HepG2 (cell line): Measurements from ENCODE around the gene NOTCH3. TPM values are rescaled to one million over a fixed set of nuclear protein-coding genes. Genes with fewer than 3 reads are reported as not detected.

Experiments used
- ARNT2 ChIP-seq: sonication (generic); formaldehyde crosslinking; IDR thresholded peaks from 2 replicates; pipeline ENCODE4 v1.8.0; 2022; ENCODE audit warnings: mild to moderate bottlenecking, low read depth, missing genetic modification reagents, moderate library complexity
- BRCA1 ChIP-seq: sonication (generic); formaldehyde crosslinking; IDR thresholded peaks from 2 replicates; pipeline ENCODE4 v1.4.0; 2020; ENCODE audit warnings: missing genetic modification reagents
- CBX2 ChIP-seq, 2 experiments: fragments of 200-600 bp in 1 of 2; sonication (generic); formaldehyde crosslinking in 1 of 2; IDR thresholded peaks; 2 replicates each; pipeline versions ENCODE4 v1.7.0 to v1.8.1; 2018 to 2022; ENCODE audit warnings: low read depth in 2 of 2, low read length in 1 of 2, mild to moderate bottlenecking in 1 of 2, missing genetic modification reagents in 1 of 2
- CREBL2 ChIP-seq: sonication (generic); formaldehyde crosslinking; IDR thresholded peaks from 2 replicates; pipeline ENCODE4 v1.8.1; 2023; ENCODE audit warnings: missing genetic modification reagents, mild to moderate bottlenecking, borderline replicate concordance
- IRF1 ChIP-seq: sonication (generic); formaldehyde crosslinking; IDR thresholded peaks from 2 replicates; pipeline ENCODE4 v1.4.0; 2020; ENCODE audit warnings: low read depth, mild to moderate bottlenecking, missing genetic modification reagents
- IRF9 ChIP-seq: sonication (generic); formaldehyde crosslinking; IDR thresholded peaks from 2 replicates; pipeline ENCODE4 v1.8.0; 2022; ENCODE audit warnings: missing genetic modification reagents, mild to moderate bottlenecking, borderline replicate concordance
- PRDM15 ChIP-seq: sonication (generic); formaldehyde crosslinking; IDR thresholded peaks from 2 replicates; pipeline ENCODE4 v1.4.0; 2020; ENCODE audit warnings: missing genetic modification reagents
- RAD51 ChIP-seq: fragments of 450-650 bp; IDR thresholded peaks from 2 replicates; pipeline ENCODE4 v1.6.1; 2016; ENCODE audit warnings: borderline replicate concordance
- SAP130 ChIP-seq: IDR thresholded peaks from 2 replicates; pipeline ENCODE4 v1.6.1; 2016; ENCODE audit warnings: low read depth
- SNAI1 ChIP-seq: sonication (generic); formaldehyde crosslinking; IDR thresholded peaks from 2 replicates; pipeline ENCODE4 v1.5.0; 2020; ENCODE audit warnings: mild to moderate bottlenecking, missing genetic modification reagents, borderline replicate concordance
- SP1 ChIP-seq, 2 experiments: fragments of 450-650 bp in 1 of 2; sonication (generic) in 1 of 2; formaldehyde crosslinking in 1 of 2; IDR thresholded peaks; 2 replicates each; pipeline versions ENCODE4 v1.4.0 to v1.6.1; 2016 to 2020; ENCODE audit warnings: missing genetic modification reagents in 1 of 2
- SP140L ChIP-seq: sonication (generic); formaldehyde crosslinking; IDR thresholded peaks from 2 replicates; pipeline ENCODE4 v1.4.0; 2020; ENCODE audit warnings: missing genetic modification reagents, borderline replicate concordance
- SSRP1 ChIP-seq: IDR thresholded peaks from 2 replicates; pipeline ENCODE4 v1.6.1; 2016; ENCODE audit warnings: control low read depth
- XBP1 ChIP-seq: sonication (generic); formaldehyde crosslinking; IDR thresholded peaks from 2 replicates; pipeline ENCODE4 v1.5.0; 2020; ENCODE audit warnings: missing genetic modification reagents
- ZBTB7B ChIP-seq: sonication (generic); formaldehyde crosslinking; IDR thresholded peaks from 2 replicates; pipeline ENCODE4 v1.4.0; 2020; ENCODE audit warnings: missing genetic modification reagents
- ZNF280B ChIP-seq: sonication (generic); formaldehyde crosslinking; IDR thresholded peaks from 2 replicates; pipeline ENCODE4 v1.5.0; 2020; ENCODE audit warnings: missing genetic modification reagents, mild to moderate bottlenecking, borderline replicate concordance
- ZNF674 ChIP-seq: sonication (generic); formaldehyde crosslinking; IDR thresholded peaks from 2 replicates; pipeline ENCODE4 v1.5.0; 2020; ENCODE audit warnings: low read depth, mild to moderate bottlenecking, missing genetic modification reagents
- ZNF850 ChIP-seq: sonication (generic); formaldehyde crosslinking; conservative IDR thresholded peaks from 2 replicates; pipeline ENCODE4 v1.9.0; 2021; ENCODE audit warnings: mild to moderate bottlenecking, missing genetic modification reagents
- ZSCAN20 ChIP-seq: sonication (generic); formaldehyde crosslinking; IDR thresholded peaks from 2 replicates; pipeline ENCODE4 v1.4.0; 2020; ENCODE audit warnings: missing genetic modification reagents, mild to moderate bottlenecking, borderline replicate concordance
- polyA plus RNA-seq, 8 experiments: library from polyadenylated mRNA; depleted of rRNA in 3 of 8; stranded (reverse) in 7 of 8; unstranded in 1 of 8; fragments of >200 nt; fragmentation: Illumina TruSeq in 4 of 8; extraction: Trizol in 4 of 8; gene quantifications; 2 replicates each; pipeline versions ENCODE4 v1.2.1 to v1.2.3, GENCODE V29; 2011 to 2016; ENCODE audit warnings: low read depth in 4 of 8, missing spikeins in 1 of 8, mixed read lengths in 1 of 8; ENCODE audit not compliant: insufficient read depth in 1 of 8
- total RNA-seq, 5 experiments: library from RNA; depleted of rRNA; stranded (reverse); fragments of >200 nt; fragmentation: Illumina TruSeq; extraction: Trizol; gene quantifications; 2 replicates each; pipeline ENCODE4 v1.2.3, GENCODE V29; 2016; ENCODE audit warnings: low read depth in 1 of 5
- TF ChIP-seq, protein P1 (sequence below): IDR thresholded peaks from 2 replicates; pipeline ENCODE4 v1.6.1; 2016

Gene NOTCH3
- total and polyA plus RNA-seq, 2 of the 13 experiments (the other 11 are each of a cell fraction or from before 2014, with no cell fraction given): 0.09 to 0.28 TPM

DNA sequence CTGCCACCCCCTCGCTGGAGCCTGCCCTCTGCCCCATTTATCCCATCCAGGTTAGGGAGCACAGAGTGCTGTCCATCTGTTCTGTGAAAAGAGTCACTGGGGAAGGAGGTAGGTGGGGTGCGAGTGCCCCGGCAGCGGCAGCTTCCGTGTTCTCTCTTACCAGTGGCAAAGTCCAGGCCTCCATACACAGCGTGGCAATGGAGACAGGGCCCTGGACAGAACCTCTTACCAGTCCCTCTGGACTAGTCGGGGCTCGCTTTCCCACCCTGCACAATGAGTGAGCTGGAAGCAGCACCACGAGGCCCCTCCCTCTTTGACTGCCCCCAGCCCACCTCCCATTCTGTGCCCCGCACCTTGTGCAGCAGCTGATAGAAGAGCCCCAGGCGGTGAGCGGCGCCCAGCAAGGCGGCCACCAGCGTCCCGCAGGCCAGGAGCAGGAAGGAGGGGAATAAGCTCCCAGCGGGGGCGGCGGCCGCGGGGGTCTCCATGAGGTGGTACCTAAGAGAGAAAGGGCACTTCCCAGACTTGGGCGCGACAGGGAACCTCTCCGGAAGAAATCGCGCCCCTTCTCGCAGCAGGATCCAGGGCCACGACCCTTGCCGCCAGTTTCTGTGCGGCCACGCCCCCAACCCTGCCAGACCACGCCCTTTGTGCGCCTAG lies 76.1 kb downstream of the NOTCH3 start (continued):
- TF ChIP-seq IRF9: no peak
- TF ChIP-seq SAP130 (CRISPR knock-in tag): no peak
- TF ChIP-seq SP140L (CRISPR knock-in tag): no peak
- no peak for TF ChIP-seq ZSCAN20 (CRISPR knock-in tag)
- TF ChIP-seq ZNF280B: no peak
- TF ChIP-seq SNAI1 (CRISPR knock-in tag): no peak
- TF ChIP-seq BRCA1 (CRISPR knock-in tag): no peak
- TF ChIP-seq PRDM15 (CRISPR knock-in tag): no peak
- TF ChIP-seq SSRP1: no peak
- no peak for TF ChIP-seq XBP1 (CRISPR knock-in tag)
- no peak for TF ChIP-seq CBX2 (IDR thresholded peaks at IDR 0.05; ENCODE audit: low read depth, low read length)
- TF ChIP-seq CBX2 (CRISPR knock-in tag; IDR thresholded peaks at IDR 0.05; ENCODE audit: low read depth): no peak
- no peak for TF ChIP-seq IRF1
- TF ChIP-seq CREBL2 (CRISPR knock-in tag): no peak
- no peak for TF ChIP-seq ZBTB7B (CRISPR knock-in tag)
- no peak for TF ChIP-seq RAD51
- 0 out of 2 replicates have a peak, but pooled peaks have one; percentile 22 for TF ChIP-seq ZNF850 (CRISPR knock-in tag)
- TF ChIP-seq SP1 (IDR thresholded peaks at IDR 0.05): no peak
- TF ChIP-seq SP1 (CRISPR knock-in tag; IDR thresholded peaks at IDR 0.05): peak; percentile 78
- TF ChIP-seq, protein P1, sequence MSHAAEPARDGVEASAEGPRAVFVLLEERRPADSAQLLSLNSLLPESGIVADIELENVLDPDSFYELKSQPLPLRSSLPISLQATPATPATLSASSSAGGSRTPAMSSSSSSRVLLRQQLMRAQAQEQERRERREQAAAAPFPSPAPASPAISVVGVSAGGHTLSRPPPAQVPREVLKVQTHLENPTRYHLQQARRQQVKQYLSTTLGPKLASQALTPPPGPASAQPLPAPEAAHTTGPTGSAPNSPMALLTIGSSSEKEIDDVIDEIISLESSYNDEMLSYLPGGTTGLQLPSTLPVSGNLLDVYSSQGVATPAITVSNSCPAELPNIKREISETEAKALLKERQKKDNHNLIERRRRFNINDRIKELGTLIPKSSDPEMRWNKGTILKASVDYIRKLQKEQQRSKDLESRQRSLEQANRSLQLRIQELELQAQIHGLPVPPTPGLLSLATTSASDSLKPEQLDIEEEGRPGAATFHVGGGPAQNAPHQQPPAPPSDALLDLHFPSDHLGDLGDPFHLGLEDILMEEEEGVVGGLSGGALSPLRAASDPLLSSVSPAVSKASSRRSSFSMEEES (CRISPR knock-in tag): no peak
- no peak for TF ChIP-seq ZNF674 (CRISPR knock-in tag)
- no peak for TF ChIP-seq ARNT2 (CRISPR knock-in tag)
